SU-DHL-6 (cell line): ENCODE measurements around the gene MYOG.

Source experiments
- CTCF ChIP-seq: fragments of 200-600 bp; sonication (generic); IDR thresholded peaks from one replicate; pipeline ENCODE4 v1.5.1; 2017; ENCODE audit warnings: antibody characterized with exemption, mild to moderate bottlenecking, low read length, moderate library complexity; ENCODE audit not compliant: insufficient read depth, poor library complexity, severe bottlenecking
- EZH2phosphoT487 ChIP-seq: fragments of 200-600 bp; sonication (generic), shearing (Covaris generic); conservative IDR thresholded peaks from 2 replicates; pipeline ENCODE4 v1.6.1; 2018; ENCODE audit warnings: mild to moderate bottlenecking, antibody characterized with exemption, low read length, moderate library complexity, mixed read lengths

GRCh38 chr1:203036135-203036534 is 49.7 kb downstream of the MYOG start:
- TF ChIP-seq CTCF (no peak), EZH2phosphoT487 (no peak)
